ENCODE results near the gene MBD2. TPM values are rescaled to one million over a fixed set of nuclear protein-coding genes. Genes with fewer than 3 reads are reported as not detected.
A peak's percentile ranks its signal among the peaks of the same experiment; 100 is the strongest.

Gene MBD2
- polyA plus RNA-seq, 1 donor (not counting 4 experiments of a cell fraction or from before 2014, with no cell fraction given), result 212 TPM

DNA sequence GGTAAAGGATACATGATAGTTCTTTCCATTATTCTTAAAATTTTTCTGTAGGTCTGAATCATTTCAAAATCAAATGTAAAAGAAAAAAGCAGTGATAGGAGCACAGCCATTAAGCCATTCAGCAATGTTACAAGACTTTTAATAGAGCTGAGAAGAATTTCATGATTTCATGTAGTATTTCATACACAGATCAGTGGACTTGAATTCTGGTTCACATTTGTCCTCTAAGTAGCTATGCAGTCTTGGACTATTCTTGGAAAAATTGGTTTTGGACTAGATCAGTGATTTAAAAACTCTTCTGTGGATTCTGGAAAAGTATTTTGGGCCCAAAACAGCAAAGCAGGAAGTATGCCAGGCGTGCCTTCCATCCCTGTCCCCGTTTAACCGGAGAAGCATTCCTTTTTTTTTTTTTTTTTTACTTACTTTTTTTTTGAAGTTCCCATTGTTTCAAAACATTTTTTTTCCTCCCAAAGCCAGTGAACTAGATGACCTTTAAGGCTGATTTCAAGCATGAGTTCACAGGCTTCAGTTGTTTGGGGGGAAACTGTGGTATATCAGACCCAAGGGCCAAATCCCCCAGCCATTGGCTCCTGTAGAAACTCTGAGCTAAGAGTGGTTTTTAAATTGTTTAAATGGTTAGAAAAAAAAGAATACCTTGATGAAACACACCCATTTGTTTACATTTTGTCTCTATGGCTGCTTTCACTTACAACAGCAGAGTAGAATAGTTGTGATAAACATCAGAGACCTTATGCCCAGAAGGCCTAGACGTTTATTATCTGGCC, 27.3 kb upstream of the MBD2 start:
- FAIRE-seq, result peak; percentile 23
- H3K27me3 ChIP-seq (ENCODE audit: control insufficient read depth, extremely low read depth, insufficient read depth, low read length), result no peaks in the 10 kb centered on the region

DNA sequence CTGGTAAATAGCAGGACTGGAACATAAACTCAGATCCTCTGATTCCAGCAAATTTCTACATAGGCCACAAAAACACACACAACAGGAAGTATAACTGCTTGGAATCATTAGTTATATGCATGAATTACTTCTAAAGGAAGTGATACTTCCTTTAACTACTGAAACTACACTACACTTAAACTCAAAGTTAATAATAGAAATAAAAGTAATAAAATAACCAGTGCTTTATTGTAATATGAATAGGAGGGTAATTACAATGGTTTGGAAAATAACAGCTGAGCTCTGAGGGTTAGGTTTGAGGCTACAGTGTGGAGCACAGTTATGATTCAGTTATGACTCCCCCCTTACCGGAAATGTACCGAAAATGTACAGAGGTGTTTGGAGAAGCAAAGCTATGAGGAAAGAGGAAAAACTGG, 26.4 kb upstream of the MBD2 start:
- dilution Hi-C loops (cut with MboI; ENCODE audit: extremely low pct_ligation_motif_present, low sequenced_read_pairs), result no loop called here
- DNase-seq (ENCODE audit: low read depth, low spot score) (no peak), FAIRE-seq (peak; percentile 5)
- no peaks in the 10 kb centered on the region for H3K79me2 ChIP-seq (ENCODE audit: control insufficient read depth, insufficient read depth, low read length)
- no peak overlapping the region for H3K27ac ChIP-seq (ENCODE audit: control insufficient read depth, insufficient read depth, low read length)
- peaks cover 34% of the 10 kb centered on the region for H3K4me1 ChIP-seq (ENCODE audit: control insufficient read depth, extremely low read depth, insufficient read depth, low read length)
- H3K9me1 ChIP-seq (ENCODE audit: control insufficient read depth, extremely low read depth, insufficient read depth, low read length), result no peaks in the 10 kb centered on the region
- H3K4me3 ChIP-seq (ENCODE audit: control insufficient read depth in 2 of 3, extremely low read depth in 1 of 3, insufficient read depth in 2 of 3, low read depth in 1 of 3, low read length in 3 of 3), result no peak overlapping the region
- TF ChIP-seq EZH2 (IDR thresholded peaks at IDR 0.05; ENCODE audit: low read length), result no peak
- TF ChIP-seq, protein P1, sequence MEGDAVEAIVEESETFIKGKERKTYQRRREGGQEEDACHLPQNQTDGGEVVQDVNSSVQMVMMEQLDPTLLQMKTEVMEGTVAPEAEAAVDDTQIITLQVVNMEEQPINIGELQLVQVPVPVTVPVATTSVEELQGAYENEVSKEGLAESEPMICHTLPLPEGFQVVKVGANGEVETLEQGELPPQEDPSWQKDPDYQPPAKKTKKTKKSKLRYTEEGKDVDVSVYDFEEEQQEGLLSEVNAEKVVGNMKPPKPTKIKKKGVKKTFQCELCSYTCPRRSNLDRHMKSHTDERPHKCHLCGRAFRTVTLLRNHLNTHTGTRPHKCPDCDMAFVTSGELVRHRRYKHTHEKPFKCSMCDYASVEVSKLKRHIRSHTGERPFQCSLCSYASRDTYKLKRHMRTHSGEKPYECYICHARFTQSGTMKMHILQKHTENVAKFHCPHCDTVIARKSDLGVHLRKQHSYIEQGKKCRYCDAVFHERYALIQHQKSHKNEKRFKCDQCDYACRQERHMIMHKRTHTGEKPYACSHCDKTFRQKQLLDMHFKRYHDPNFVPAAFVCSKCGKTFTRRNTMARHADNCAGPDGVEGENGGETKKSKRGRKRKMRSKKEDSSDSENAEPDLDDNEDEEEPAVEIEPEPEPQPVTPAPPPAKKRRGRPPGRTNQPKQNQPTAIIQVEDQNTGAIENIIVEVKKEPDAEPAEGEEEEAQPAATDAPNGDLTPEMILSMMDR (optimal IDR thresholded peaks at IDR 0.05 in 1 of 3, IDR thresholded peaks at IDR 0.05 in 1 of 3, conservative IDR thresholded peaks at IDR 0.05 in 1 of 3; ENCODE audit: extremely low read depth in 1 of 3, insufficient read depth in 2 of 3, low read length in 3 of 3), result no peak
- H2AFZ ChIP-seq (ENCODE audit: control insufficient read depth, low read length), result no peak overlapping the region
- no peak overlapping the region for H3K4me2 ChIP-seq (ENCODE audit: control insufficient read depth, extremely low read depth, insufficient read depth, low read depth, low read length)
- H3K9me3 ChIP-seq (ENCODE audit: control insufficient read depth, low read depth, low read length), result no peaks in the 10 kb centered on the region
- H3K36me3 ChIP-seq (ENCODE audit: control insufficient read depth in 2 of 2, extremely low read depth in 1 of 2, insufficient read depth in 2 of 2, low read length in 2 of 2), result no peaks in the 10 kb centered on the region
- H4K20me1 ChIP-seq (ENCODE audit: control insufficient read depth, extremely low read depth, insufficient read depth, low read length), result no peaks in the 10 kb centered on the region
- no peak overlapping the region for H3K9ac ChIP-seq (ENCODE audit: control insufficient read depth, extremely low read depth, insufficient read depth, low read length)
- H3K27me3 ChIP-seq (ENCODE audit: control insufficient read depth, extremely low read depth, insufficient read depth, low read length), result no peaks in the 10 kb centered on the region

More for the DNA sequence above, 27.3 kb upstream of the MBD2 start:
- Histone ChIP-seq H3K9me1 (ENCODE audit: control insufficient read depth, extremely low read depth, insufficient read depth, low read length) (no peaks in the 10 kb centered on the region), H3K4me1 (ENCODE audit: control insufficient read depth, extremely low read depth, insufficient read depth, low read length) (peaks cover 29% of the 10 kb centered on the region), H3K36me3 (ENCODE audit: control insufficient read depth in 2 of 2, extremely low read depth in 1 of 2, insufficient read depth in 2 of 2, low read length in 2 of 2) (no peaks in the 10 kb centered on the region), H2AFZ (ENCODE audit: control insufficient read depth, low read length) (peak overlapping the region; percentile 57), H3K4me2 (ENCODE audit: control insufficient read depth, extremely low read depth, insufficient read depth, low read depth, low read length) (no peak overlapping the region), H3K9ac (ENCODE audit: control insufficient read depth, extremely low read depth, insufficient read depth, low read length) (no peak overlapping the region), H3K9me3 (ENCODE audit: control insufficient read depth, low read depth, low read length) (no peaks in the 10 kb centered on the region), H4K20me1 (ENCODE audit: control insufficient read depth, extremely low read depth, insufficient read depth, low read length) (no peaks in the 10 kb centered on the region), H3K79me2 (ENCODE audit: control insufficient read depth, insufficient read depth, low read length) (no peaks in the 10 kb centered on the region), H3K27ac (ENCODE audit: control insufficient read depth, insufficient read depth, low read length) (no peak overlapping the region), H3K4me3 (ENCODE audit: control insufficient read depth in 2 of 3, extremely low read depth in 1 of 3, insufficient read depth in 2 of 3, low read depth in 1 of 3, low read length in 3 of 3) (no peak overlapping the region)
- dilution Hi-C loops (cut with MboI; ENCODE audit: extremely low pct_ligation_motif_present, low sequenced_read_pairs), result no loop called here
- DNase-seq (ENCODE audit: low read depth, low spot score), result no peak
- TF ChIP-seq, protein P1 (optimal IDR thresholded peaks at IDR 0.05 in 1 of 3, IDR thresholded peaks at IDR 0.05 in 1 of 3, conservative IDR thresholded peaks at IDR 0.05 in 1 of 3; ENCODE audit: extremely low read depth in 1 of 3, insufficient read depth in 2 of 3, low read length in 3 of 3), result no peak
- no peak for TF ChIP-seq EZH2 (IDR thresholded peaks at IDR 0.05; ENCODE audit: low read length)

All from keratinocyte (primary cell).